SK-N-SH (cell line): ENCODE data around the gene HAUS5.

Source experiments
- CHD2 ChIP-seq: fragments of 150-350 bp; IDR thresholded peaks from 2 replicates; pipeline ENCODE4 v1.6.1; 2018; ENCODE audit warnings: low read length; ENCODE audit not compliant: partially characterized antibody
- EP300 ChIP-seq, 2 experiments: IDR thresholded peaks; 2 replicates each; pipeline versions ENCODE4 v1.4.0 to v1.6.1; 2012; ENCODE audit warnings: borderline replicate concordance in 1 of 2, low read depth in 1 of 2, low read length in 1 of 2
- JUND ChIP-seq: IDR thresholded peaks from 2 replicates; pipeline ENCODE4 v1.4.0; 2012
- MXI1 ChIP-seq: IDR thresholded peaks from 2 replicates; pipeline ENCODE4 v1.6.1; 2012; ENCODE audit warnings: mild to moderate bottlenecking, low read depth, low read length, improper control_type of control experiment
- NRF1 ChIP-seq: IDR thresholded peaks from 2 replicates; pipeline ENCODE4 v1.6.1; 2012; ENCODE audit warnings: low read depth, mild to moderate bottlenecking, low read length
- POLR2AphosphoS5 ChIP-seq: IDR thresholded peaks from 2 replicates; pipeline ENCODE4 v1.6.1; 2012; ENCODE audit warnings: low read depth, low read length
- RAD21 ChIP-seq: IDR thresholded peaks from 2 replicates; pipeline ENCODE4 v1.6.1; 2012; ENCODE audit warnings: mild to moderate bottlenecking, low read length
- RCOR1 ChIP-seq: fragments of 150-350 bp; IDR thresholded peaks from 2 replicates; pipeline ENCODE4 v1.6.1; 2017; ENCODE audit warnings: antibody characterized with exemption, low read length
- RFX5 ChIP-seq: IDR thresholded peaks from 2 replicates; pipeline ENCODE4 v1.6.1; 2012; ENCODE audit warnings: mild to moderate bottlenecking, improper control_type of control experiment, low read length
- TF ChIP-seq, protein P1 (sequence below): fragments of 200-600 bp; sonication (generic); IDR thresholded peaks from 2 replicates; pipeline ENCODE4 v1.6.1; 2017; ENCODE audit warnings: antibody characterized with exemption, mild to moderate bottlenecking, moderate library complexity
- TF ChIP-seq, protein P2 (sequence below): fragments of 150-350 bp; IDR thresholded peaks from 2 replicates; pipeline ENCODE4 v1.6.1; 2017; ENCODE audit warnings: antibody characterized with exemption, low read length, low read depth, borderline replicate concordance
- TF ChIP-seq, protein P3 (sequence below): IDR thresholded peaks from 2 replicates; pipeline ENCODE4 v1.4.0; 2012; ENCODE audit warnings: low read depth

DNA sequence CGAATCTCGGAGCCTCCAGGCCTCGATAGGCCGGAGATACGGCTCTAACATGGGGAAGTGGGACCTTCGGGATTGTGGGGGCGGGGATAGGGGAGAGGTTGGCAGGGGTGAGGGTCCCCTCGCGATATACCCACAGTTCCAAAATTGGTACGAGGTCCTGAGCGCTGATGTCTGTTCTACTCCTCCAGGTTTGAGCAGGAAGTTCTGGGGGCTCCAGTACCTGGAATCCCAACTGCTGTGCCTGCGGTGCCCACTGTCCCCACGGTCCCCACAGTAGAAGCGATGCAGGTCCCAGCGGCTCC is 16.7 kb downstream of the HAUS5 start:
- TF ChIP-seq EP300 (IDR thresholded peaks at IDR 0.05; ENCODE audit: borderline replicate concordance in 1 of 2, low read depth in 1 of 2, low read length in 1 of 2) (no peak), POLR2AphosphoS5 (no peak), CHD2 (no peak), RAD21 (no peak), JUND (no peak), RFX5 (no peak), RCOR1 (no peak), MXI1 (no peak), NRF1 (no peak)
- TF ChIP-seq, protein P1, sequence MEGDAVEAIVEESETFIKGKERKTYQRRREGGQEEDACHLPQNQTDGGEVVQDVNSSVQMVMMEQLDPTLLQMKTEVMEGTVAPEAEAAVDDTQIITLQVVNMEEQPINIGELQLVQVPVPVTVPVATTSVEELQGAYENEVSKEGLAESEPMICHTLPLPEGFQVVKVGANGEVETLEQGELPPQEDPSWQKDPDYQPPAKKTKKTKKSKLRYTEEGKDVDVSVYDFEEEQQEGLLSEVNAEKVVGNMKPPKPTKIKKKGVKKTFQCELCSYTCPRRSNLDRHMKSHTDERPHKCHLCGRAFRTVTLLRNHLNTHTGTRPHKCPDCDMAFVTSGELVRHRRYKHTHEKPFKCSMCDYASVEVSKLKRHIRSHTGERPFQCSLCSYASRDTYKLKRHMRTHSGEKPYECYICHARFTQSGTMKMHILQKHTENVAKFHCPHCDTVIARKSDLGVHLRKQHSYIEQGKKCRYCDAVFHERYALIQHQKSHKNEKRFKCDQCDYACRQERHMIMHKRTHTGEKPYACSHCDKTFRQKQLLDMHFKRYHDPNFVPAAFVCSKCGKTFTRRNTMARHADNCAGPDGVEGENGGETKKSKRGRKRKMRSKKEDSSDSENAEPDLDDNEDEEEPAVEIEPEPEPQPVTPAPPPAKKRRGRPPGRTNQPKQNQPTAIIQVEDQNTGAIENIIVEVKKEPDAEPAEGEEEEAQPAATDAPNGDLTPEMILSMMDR: no peak
- TF ChIP-seq, protein P2, sequence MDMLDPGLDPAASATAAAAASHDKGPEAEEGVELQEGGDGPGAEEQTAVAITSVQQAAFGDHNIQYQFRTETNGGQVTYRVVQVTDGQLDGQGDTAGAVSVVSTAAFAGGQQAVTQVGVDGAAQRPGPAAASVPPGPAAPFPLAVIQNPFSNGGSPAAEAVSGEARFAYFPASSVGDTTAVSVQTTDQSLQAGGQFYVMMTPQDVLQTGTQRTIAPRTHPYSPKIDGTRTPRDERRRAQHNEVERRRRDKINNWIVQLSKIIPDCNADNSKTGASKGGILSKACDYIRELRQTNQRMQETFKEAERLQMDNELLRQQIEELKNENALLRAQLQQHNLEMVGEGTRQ: no peak
- TF ChIP-seq, protein P3, sequence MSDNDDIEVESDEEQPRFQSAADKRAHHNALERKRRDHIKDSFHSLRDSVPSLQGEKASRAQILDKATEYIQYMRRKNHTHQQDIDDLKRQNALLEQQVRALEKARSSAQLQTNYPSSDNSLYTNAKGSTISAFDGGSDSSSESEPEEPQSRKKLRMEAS: no peak
